Neural crest cell (in vitro differentiated cells): Measurements from ENCODE around the gene ALCAM. TPM values are rescaled to one million over a fixed set of nuclear protein-coding genes. Genes with fewer than 3 reads are reported as not detected.
"Not testable (repeated sequence)": the region's sequence is repeated elsewhere in the genome, so short reads cannot be mapped to it uniquely, and the experiment has no call there.

Experiments
- DNase-seq: peaks from one replicate; pipeline ENCODE4 v3.0.0; 2021; ENCODE audit warnings: low read depth, mixed read lengths, low spot score
- H3K27ac Mint-ChIP-seq: one replicate; pipeline ENCODE4 v1.8.0; 2021; ENCODE audit warnings: mild to moderate bottlenecking, mixed read lengths; ENCODE audit not compliant: unreplicated experiment
- H3K27me3 Mint-ChIP-seq: 2 replicates; pipeline ENCODE4 v1.8.0; 2021; ENCODE audit warnings: low read depth, mild to moderate bottlenecking, mixed read lengths
- H3K36me3 Mint-ChIP-seq: 2 replicates; pipeline ENCODE4 v1.8.0; 2021; ENCODE audit warnings: low read depth, mild to moderate bottlenecking, mixed read lengths
- H3K4me1 Mint-ChIP-seq: 2 replicates; pipeline ENCODE4 v1.8.0; 2021; ENCODE audit warnings: mixed read lengths
- H3K4me3 Mint-ChIP-seq: one replicate; pipeline ENCODE4 v1.8.0; 2021; ENCODE audit warnings: mild to moderate bottlenecking, mixed read lengths
- H3K9me3 Mint-ChIP-seq: 2 replicates; pipeline ENCODE4 v1.8.0; 2021; ENCODE audit warnings: mixed read lengths
- CTCF ChIP-seq: fragments of 200-600 bp; sonication (generic); conservative IDR thresholded peaks from 2 replicates; pipeline ENCODE4 v1.5.0; 2021; ENCODE audit warnings: antibody characterized with exemption, mild to moderate bottlenecking
- total RNA-seq: library from RNA; stranded (reverse); gene quantifications from 2 replicates; pipeline ENCODE4 v1.2.1, GENCODE V29; 2021

ALCAM gene
- total RNA-seq, 1 donor from 2014 or later = 8.7 TPM

DNA sequence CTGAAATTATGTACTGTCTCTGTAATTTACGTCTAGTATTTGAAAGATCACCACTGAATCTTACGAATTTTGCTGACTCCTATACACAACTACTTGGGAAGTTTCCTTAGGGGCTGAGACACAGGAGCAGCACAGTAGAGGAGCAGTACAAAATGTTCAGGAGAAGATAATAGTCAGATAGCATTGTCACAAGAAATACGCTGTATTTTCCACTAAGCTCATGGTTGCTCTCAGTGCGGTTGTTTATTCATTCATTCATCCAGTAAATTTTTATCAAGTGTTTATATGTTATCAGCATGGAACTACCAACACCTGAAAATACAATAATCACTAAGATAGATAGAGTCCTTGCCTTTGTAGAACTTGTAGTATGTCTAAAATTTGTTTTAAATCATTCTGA is 34.5 kb downstream of the ALCAM start:
- Mint-ChIP-seq H3K9me3 (peaks cover 22% of the 10 kb centered on the region), H3K36me3 (peaks cover 11% of the 10 kb centered on the region), H3K4me1 (peaks cover 13% of the 10 kb centered on the region), H3K27ac (no peak overlapping the region), H3K27me3 (no peaks in the 10 kb centered on the region), H3K4me3 (no peak overlapping the region)
- no peak for DNase-seq
- no peak for TF ChIP-seq CTCF

DNA sequence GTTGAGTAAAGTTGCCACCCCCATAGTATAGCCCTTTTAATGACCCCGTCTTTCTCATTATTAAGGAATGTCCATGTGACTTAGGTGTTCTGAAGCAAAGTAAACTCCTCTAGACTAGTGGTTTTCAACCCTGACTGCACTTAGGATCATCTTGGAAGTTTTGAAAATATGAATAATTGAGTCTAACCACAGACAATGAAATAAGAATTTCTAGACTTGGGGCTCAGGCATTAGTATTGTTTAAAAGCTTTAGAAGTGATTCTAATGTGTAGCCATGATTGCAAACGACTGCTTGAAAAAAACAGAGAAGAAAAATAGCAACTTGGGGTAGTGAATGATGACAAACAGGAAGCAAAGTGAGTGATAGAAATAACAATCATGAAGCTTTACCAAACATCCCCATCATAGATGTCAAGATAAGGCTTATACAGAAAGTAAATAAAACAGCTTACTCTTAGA is 35.0 kb downstream of the ALCAM start:
- Mint-ChIP-seq H3K9me3 (peaks cover 22% of the 10 kb centered on the region), H3K4me1 (peaks cover 13% of the 10 kb centered on the region), H3K36me3 (peaks cover 11% of the 10 kb centered on the region), H3K4me3 (no peak overlapping the region), H3K27ac (no peak overlapping the region), H3K27me3 (no peaks in the 10 kb centered on the region)
- TF ChIP-seq CTCF = no peak
- no peak for DNase-seq

DNA sequence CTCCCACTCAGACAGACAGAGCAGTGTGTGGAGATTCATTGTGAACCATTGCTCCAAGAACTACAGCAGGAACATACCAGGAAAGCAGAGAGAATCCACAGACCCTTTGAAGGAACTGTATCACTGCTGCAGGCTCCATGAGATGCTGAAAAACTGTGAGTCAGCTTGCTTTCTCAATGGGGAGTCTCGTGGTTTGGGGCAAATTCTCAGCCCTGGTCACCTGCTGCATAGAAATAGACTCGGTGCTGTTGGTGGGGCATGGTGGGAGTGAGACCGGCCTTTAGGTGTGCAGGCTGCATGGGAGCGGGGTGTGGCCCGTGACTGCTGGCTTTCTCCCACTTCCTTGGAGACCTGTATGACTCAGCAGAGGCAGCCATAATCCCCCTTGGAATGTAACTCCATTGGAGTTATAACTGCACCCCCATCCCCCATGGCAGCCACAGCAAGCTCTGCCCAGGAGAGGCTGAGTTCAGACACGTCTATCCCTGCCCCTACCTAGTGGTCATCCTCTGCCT is 35.6 kb downstream of the ALCAM start:
- no peaks in the 10 kb centered on the region for H3K27me3 Mint-ChIP-seq
- H3K27ac Mint-ChIP-seq = no peak overlapping the region
- H3K36me3 Mint-ChIP-seq = peaks cover 11% of the 10 kb centered on the region
- H3K4me1 Mint-ChIP-seq = peaks cover 13% of the 10 kb centered on the region
- H3K4me3 Mint-ChIP-seq = no peak overlapping the region
- TF ChIP-seq CTCF = no peak
- peaks cover 22% of the 10 kb centered on the region for H3K9me3 Mint-ChIP-seq
- DNase-seq = no peak

- H3K4me1 Mint-ChIP-seq = peaks cover 13% of the 10 kb centered on the region
- H3K4me3 Mint-ChIP-seq, DNase-seq, H3K27me3 Mint-ChIP-seq, H3K27ac Mint-ChIP-seq: not testable (repeated sequence)
- H3K36me3 Mint-ChIP-seq = peaks cover 11% of the 10 kb centered on the region
- peaks cover 24% of the 10 kb centered on the region for H3K9me3 Mint-ChIP-seq
These were observed 36.3 kb downstream of the ALCAM start for GRCh38 chr3:105403034-105403433.

DNA sequence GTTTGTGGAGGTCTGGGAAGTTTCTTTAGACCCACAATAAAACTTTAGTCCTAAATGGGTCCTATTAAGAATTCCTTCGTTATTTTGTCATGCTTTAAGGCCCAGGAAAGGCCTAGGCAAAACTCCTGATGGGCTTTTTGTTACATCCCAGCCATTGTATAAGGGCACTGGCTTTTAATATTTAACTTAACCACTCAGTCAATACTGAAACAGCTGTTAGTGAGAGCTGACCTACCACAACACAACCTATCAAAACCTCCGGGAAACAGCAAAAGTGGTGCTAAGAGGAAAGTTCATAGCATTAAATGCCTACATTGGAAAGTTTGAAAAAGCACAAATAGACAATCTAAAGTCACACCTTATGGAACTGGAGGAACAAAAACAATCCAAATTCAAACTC is 39.6 kb downstream of the ALCAM start:
- Mint-ChIP-seq H3K4me3 (no peak overlapping the region), H3K36me3 (peaks cover 11% of the 10 kb centered on the region), H3K9me3 (peaks cover 26% of the 10 kb centered on the region), H3K27me3 (no peaks in the 10 kb centered on the region), H3K4me1 (no peaks in the 10 kb centered on the region), H3K27ac (no peak overlapping the region)
- DNase-seq = no peak
- TF ChIP-seq CTCF = no peak

- TF ChIP-seq CTCF = no peak
- H3K27me3 Mint-ChIP-seq = no peaks in the 10 kb centered on the region
- peaks cover 2% of the 10 kb centered on the region for H3K36me3 Mint-ChIP-seq
- peaks cover 11% of the 10 kb centered on the region for H3K9me3 Mint-ChIP-seq
- no peak for DNase-seq
- no peak overlapping the region for H3K27ac Mint-ChIP-seq
- H3K4me1 Mint-ChIP-seq = no peaks in the 10 kb centered on the region
- no peak overlapping the region for H3K4me3 Mint-ChIP-seq
These were observed 42.7 kb downstream of the ALCAM start for GRCh38 chr3:105409364-105409763.
